GM19438 (cell line): Measurements from ENCODE around the gene PREX1.
"Not testable (repeated sequence)": the region's sequence is repeated elsewhere in the genome, so short reads cannot be mapped to it uniquely, and the experiment has no call there.

Experiments
- ATAC-seq: cut with Tn5 transposase; IDR thresholded peaks from one replicate; pipeline ENCODE4 v1.9.1; 2021; ENCODE audit warnings: low read depth; ENCODE audit not compliant: unreplicated experiment

Gene PREX1

GRCh38 chr20:48759631-48760245 is 68.1 kb downstream of the PREX1 start:
- ATAC-seq, result no peak

GRCh38 chr20:48758206-48758820 is 69.5 kb downstream of the PREX1 start:
- no peak for ATAC-seq

GRCh38 chr20:48756774-48757173 is 71.0 kb downstream of the PREX1 start:
- ATAC-seq, result not testable (repeated sequence)

- ATAC-seq, result no peak
These were observed 73.5 kb downstream of the PREX1 start for GRCh38 chr20:48754292-48754691.

GRCh38 chr20:48752963-48753362 is 74.8 kb downstream of the PREX1 start:
- no peak for ATAC-seq

- ATAC-seq, result no peak
These were observed 75.9 kb downstream of the PREX1 start for GRCh38 chr20:48751871-48752270.

- no peak for ATAC-seq
These were observed 76.7 kb downstream of the PREX1 start for GRCh38 chr20:48750941-48751635.

- ATAC-seq, result no peak
These were observed 77.4 kb downstream of the PREX1 start for GRCh38 chr20:48750376-48750775.

- no peak for ATAC-seq
These were observed 78.4 kb downstream of the PREX1 start for GRCh38 chr20:48749437-48749836.

GRCh38 chr20:48748556-48748955 is 79.2 kb downstream of the PREX1 start:
- no peak for ATAC-seq

- no peak for ATAC-seq
These were observed 79.9 kb downstream of the PREX1 start for GRCh38 chr20:48747840-48748414.

GRCh38 chr20:48745330-48745729 is 82.5 kb downstream of the PREX1 start:
- no peak for ATAC-seq

- ATAC-seq, result no peak
These were observed 83.3 kb downstream of the PREX1 start for GRCh38 chr20:48744515-48744914.

- ATAC-seq, result no peak
These were observed 84.0 kb downstream of the PREX1 start for GRCh38 chr20:48743807-48744206.

- ATAC-seq, result no peak
These were observed 84.7 kb downstream of the PREX1 start for GRCh38 chr20:48742912-48743680.

- no peak for ATAC-seq
These were observed 85.6 kb downstream of the PREX1 start for GRCh38 chr20:48742233-48742632.

- no peak for ATAC-seq
These were observed 86.1 kb downstream of the PREX1 start for GRCh38 chr20:48741669-48742068.

- no peak for ATAC-seq
These were observed 87.1 kb downstream of the PREX1 start for GRCh38 chr20:48740712-48741111.

GRCh38 chr20:48740292-48740649 is 87.5 kb downstream of the PREX1 start:
- no peak for ATAC-seq

- ATAC-seq, result no peak
These were observed 88.2 kb downstream of the PREX1 start for GRCh38 chr20:48739395-48740291.
